DOHH2 (cell line): Measurements from ENCODE around the gene THYN1.

Experiments
- H3F3A ChIP-seq: fragments of 200-600 bp; sonication (generic), shearing (Covaris generic); 2 replicates; pipeline ENCODE4 v1.6.0; 2016; ENCODE audit warnings: antibody characterized with exemption, mild to moderate bottlenecking; ENCODE audit not compliant: control insufficient read depth, insufficient read depth
- H3K27ac ChIP-seq: fragments of 200-600 bp; sonication (generic); 2 replicates; pipeline ENCODE4 v1.5.1; 2014; ENCODE audit warnings: low read depth, mild to moderate bottlenecking, low read length, moderate library complexity
- H3K27me3 ChIP-seq: fragments of 200-600 bp; sonication (generic); 2 replicates; pipeline ENCODE4 v1.6.1; 2014; ENCODE audit warnings: mild to moderate bottlenecking, low read length, mixed read lengths; ENCODE audit not compliant: control insufficient read depth
- H3K36me3 ChIP-seq: fragments of 200-600 bp; sonication (generic); 2 replicates; pipeline ENCODE4 v1.6.1; 2014; ENCODE audit warnings: mild to moderate bottlenecking, low read length, moderate library complexity, mixed read lengths; ENCODE audit not compliant: control insufficient read depth
- H3K4me1 ChIP-seq: fragments of 200-600 bp; sonication (generic); 2 replicates; pipeline ENCODE4 v1.6.1; 2014; ENCODE audit warnings: mild to moderate bottlenecking, low read length, mixed read lengths; ENCODE audit not compliant: control insufficient read depth
- H3K4me2 ChIP-seq: fragments of 200-600 bp; sonication (generic); 2 replicates; pipeline ENCODE4 v1.6.0; 2014; ENCODE audit warnings: mild to moderate bottlenecking, low read length, moderate library complexity
- H3K4me3 ChIP-seq: fragments of 200-600 bp; sonication (generic); 2 replicates; pipeline ENCODE4 v1.5.1; 2014; ENCODE audit warnings: mild to moderate bottlenecking, low read length, mixed read lengths
- H3K79me2 ChIP-seq: fragments of 200-600 bp; sonication (generic); 2 replicates; pipeline ENCODE4 v1.6.1; 2014; ENCODE audit warnings: mild to moderate bottlenecking, low read length, mixed read lengths; ENCODE audit not compliant: control insufficient read depth
- H3K9me2 ChIP-seq: fragments of 200-600 bp; sonication (generic); replicated peaks from 2 replicates; pipeline ENCODE4 v1.6.1; 2014; ENCODE audit warnings: mild to moderate bottlenecking, low read length, mixed read lengths; ENCODE audit not compliant: control insufficient read depth
- H3K9me3 ChIP-seq: fragments of 200-600 bp; sonication (generic); 2 replicates; pipeline ENCODE4 v1.6.1; 2014; ENCODE audit warnings: antibody characterized with exemption, low read length, mixed read lengths; ENCODE audit not compliant: control insufficient read depth, insufficient read depth
- H4K20me1 ChIP-seq: fragments of 200-600 bp; sonication (generic); 2 replicates; pipeline ENCODE4 v1.6.0; 2014; ENCODE audit warnings: low read depth, mild to moderate bottlenecking, antibody characterized with exemption, low read length, moderate library complexity; ENCODE audit not compliant: control insufficient read depth, insufficient read depth
- CTCF ChIP-seq: fragments of 200-600 bp; sonication (generic); IDR thresholded peaks from one replicate; pipeline ENCODE4 v1.5.1; 2014; ENCODE audit warnings: antibody characterized with exemption, mild to moderate bottlenecking, low read depth, low read length; ENCODE audit not compliant: poor library complexity, severe bottlenecking
- EZH2phosphoT487 ChIP-seq: fragments of 200-600 bp; sonication (generic); IDR thresholded peaks from 2 replicates; pipeline ENCODE4 v1.6.1; 2017; ENCODE audit warnings: borderline replicate concordance, mild to moderate bottlenecking, antibody characterized with exemption, low read length, moderate library complexity, mixed read lengths

The THYN1 gene

GRCh38 chr11:134248910-134249480 is 4.2 kb downstream of the THYN1 start:
- Histone ChIP-seq H3K4me3 (no peak overlapping the region), H3K36me3 (peaks cover 45% of the 10 kb centered on the region), H3K79me2 (peaks cover 12% of the 10 kb centered on the region), H3K4me2 (no peak overlapping the region), H3K27me3 (no peaks in the 10 kb centered on the region), H3K4me1 (peaks cover 11% of the 10 kb centered on the region), H3K9me2 (no peaks in the 10 kb centered on the region), H3K9me3 (no peaks in the 10 kb centered on the region), H3K27ac (no peak overlapping the region), H4K20me1 (peaks cover 4% of the 10 kb centered on the region), H3F3A (no peaks in the 10 kb centered on the region)
- TF ChIP-seq CTCF (no peak), EZH2phosphoT487 (no peak)

GRCh38 chr11:134246678-134247077 is 6.5 kb downstream of the THYN1 start:
- Histone ChIP-seq H3K4me3 (no peak overlapping the region), H3K4me2 (no peak overlapping the region), H3K4me1 (peaks cover 1% of the 10 kb centered on the region; the same call in 1 of the 2 replicates), H3K27ac (no peak overlapping the region), H3F3A (no peaks in the 10 kb centered on the region), H3K9me3 (no peaks in the 10 kb centered on the region), H4K20me1 (peaks cover 4% of the 10 kb centered on the region), H3K9me2 (no peaks in the 10 kb centered on the region), H3K27me3 (no peaks in the 10 kb centered on the region), H3K36me3 (peaks cover 43% of the 10 kb centered on the region), H3K79me2 (peaks cover under 1% of the 10 kb centered on the region; the same call in 1 of the 2 replicates)
- TF ChIP-seq EZH2phosphoT487 (no peak), CTCF (no peak)

GRCh38 chr11:134246100-134246499 is 7.1 kb downstream of the THYN1 start:
- no peak overlapping the region for H3K4me2 ChIP-seq
- H3K4me3 ChIP-seq, result no peak overlapping the region
- peaks cover 37% of the 10 kb centered on the region for H3K36me3 ChIP-seq

More at GRCh38 chr11:134246100-134246499, 7.1 kb downstream of the THYN1 start:
- peaks cover 4% of the 10 kb centered on the region for H4K20me1 ChIP-seq
- TF ChIP-seq CTCF (no peak), EZH2phosphoT487 (no peak)
- no peaks in the 10 kb centered on the region for H3K4me1 ChIP-seq
- no peaks in the 10 kb centered on the region for H3K9me2 ChIP-seq
- H3K27ac ChIP-seq, result no peak overlapping the region
- H3K27me3 ChIP-seq, result 0 out of 2 replicates have a peak, but pooled peaks cover 3% of the 10 kb centered on the region
- no peaks in the 10 kb centered on the region for H3K79me2 ChIP-seq
- H3F3A ChIP-seq, result no peaks in the 10 kb centered on the region
- no peaks in the 10 kb centered on the region for H3K9me3 ChIP-seq
